T47D (cell line): ENCODE measurements around the gene ADA.
"Not testable (repeated sequence)": the region's sequence is repeated elsewhere in the genome, so short reads cannot be mapped to it uniquely, and the experiment has no call there.

Experiments used
- DNase-seq, 2 experiments: peaks; one replicate each; pipeline versions ENCODE4 v3.0.0 to v3.0.0-alpha.2; 2011 to 2012; ENCODE audit warnings: low read depth in 1 of 2, low spot score in 1 of 2
- JUND ChIP-seq: IDR thresholded peaks from 2 replicates; pipeline ENCODE4 v1.6.1; 2012; ENCODE audit warnings: low read depth
- in situ Hi-C: cut with HindIII; loops from 2 replicates; pipeline ENCODE4 v1.10.0; 2016; ENCODE audit warnings: low sequenced_read_pairs, low pct_unique_long_range_greater_than_20kb

Gene ADA

GRCh38 chr20:44689809-44690208 lies 38.3 kb upstream of the ADA start:
- no peak for DNase-seq
- TF ChIP-seq JUND: no peak
- in situ Hi-C loops: no loop called here

GRCh38 chr20:44688053-44688625 lies 36.6 kb upstream of the ADA start:
- no peak for DNase-seq
- in situ Hi-C loops: no loop called here
- TF ChIP-seq JUND: no peak

DNA sequence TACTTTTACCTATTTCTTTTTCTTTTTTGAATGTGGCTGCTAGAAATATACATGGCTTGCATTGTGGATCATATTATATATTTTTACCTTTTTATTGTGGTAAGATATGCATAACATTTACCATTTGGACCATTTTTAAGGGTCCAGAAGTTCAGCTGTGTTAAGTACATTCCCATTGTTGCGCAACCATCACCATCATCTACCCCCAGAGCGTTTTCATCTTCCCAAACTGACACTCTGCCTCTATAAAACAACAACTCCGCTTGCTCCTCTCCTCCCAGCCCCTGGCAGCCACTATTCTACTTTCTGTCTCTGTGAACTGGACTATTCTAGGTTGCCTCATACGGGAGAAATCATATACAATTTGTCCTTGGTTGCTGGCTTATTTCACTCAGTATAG lies 35.4 kb upstream of the ADA start:
- no peak for TF ChIP-seq JUND
- in situ Hi-C loops: no loop called here

DNA sequence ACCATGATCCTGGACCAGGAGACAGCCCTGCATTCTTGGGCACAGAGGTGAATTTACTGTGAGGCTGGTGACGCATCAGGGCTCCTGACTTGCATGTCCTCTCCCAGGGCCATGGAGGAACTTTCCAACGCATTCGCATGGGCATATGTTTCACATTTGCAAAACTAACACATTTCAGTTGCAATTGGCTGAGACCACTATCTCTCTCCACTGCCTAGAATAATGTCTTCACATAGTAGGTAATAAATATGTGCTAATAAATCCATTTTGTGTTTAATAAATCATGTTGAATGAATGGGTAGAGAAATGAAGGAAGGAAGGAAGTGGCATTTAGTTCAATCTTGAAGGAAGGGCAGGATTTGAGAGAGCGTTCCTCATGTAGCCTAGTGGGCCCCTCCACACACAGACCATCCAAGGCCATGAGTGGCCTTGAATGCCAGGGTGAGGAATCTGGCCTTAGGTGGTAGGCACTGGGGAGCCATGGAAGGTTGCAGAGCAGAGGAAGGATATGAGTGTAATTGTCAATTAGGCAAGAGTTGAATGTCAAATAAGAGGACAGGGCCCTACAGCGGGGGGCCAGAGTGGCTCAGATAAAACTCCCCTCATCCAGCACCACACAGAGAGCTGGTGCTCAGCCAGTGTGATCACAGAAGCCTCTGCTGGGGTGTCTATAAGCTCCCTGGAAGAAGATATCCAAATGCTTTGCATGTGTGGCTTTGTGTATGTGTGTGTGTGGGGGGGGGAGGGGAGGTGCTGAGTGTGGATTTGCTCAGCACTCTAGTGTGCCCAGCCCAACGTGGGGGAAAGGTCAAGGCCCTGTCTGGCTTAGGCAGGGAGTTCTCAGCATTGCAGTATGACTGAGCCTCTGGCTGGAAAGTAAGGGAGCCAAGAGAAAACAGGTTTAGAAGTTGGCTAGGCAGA lies 32.8 kb upstream of the ADA start:
- DNase-seq: no peak
- TF ChIP-seq JUND: no peak
- in situ Hi-C loops: no loop called here

More for the DNA sequence above, 35.4 kb upstream of the ADA start:
- no peak for DNase-seq

DNA sequence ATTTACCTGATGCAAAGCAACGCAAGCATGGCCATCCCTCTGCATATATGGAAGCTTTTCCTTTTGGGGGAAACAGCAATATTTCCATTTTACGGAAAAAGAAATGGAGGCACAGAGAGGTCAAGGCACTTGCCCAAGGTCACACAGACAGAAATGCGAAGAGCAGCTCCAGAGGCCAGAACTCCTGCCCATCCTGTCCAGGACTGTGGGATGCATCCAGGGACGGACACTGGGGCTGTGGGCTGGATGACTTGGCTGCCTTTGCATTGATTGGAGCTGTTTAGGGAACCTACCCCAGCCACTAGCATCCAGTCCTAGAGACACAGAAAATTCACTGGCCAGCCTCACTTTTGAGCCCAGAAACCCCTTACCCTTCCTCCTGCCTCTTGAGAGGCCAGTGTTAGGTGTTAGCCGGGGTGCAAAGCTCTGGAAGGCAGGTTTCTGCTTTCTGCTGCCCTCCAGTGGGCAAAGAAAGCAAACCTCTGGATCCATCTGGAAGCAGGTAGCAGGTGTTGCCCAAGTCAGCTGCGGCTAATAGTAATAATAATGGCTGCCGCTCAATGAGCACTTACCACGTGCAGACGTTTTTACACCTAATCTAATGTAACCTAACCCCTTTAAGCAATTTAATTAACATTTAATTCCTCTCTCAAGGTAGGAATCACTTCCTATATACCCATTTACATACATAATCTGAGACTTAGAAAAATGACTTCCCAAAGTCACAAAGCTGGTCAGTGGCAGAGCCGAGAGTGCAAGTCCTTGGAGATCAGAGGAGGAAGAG lies 32.0 kb upstream of the ADA start:
- peak; percentile 85 to 93 for DNase-seq

DNA sequence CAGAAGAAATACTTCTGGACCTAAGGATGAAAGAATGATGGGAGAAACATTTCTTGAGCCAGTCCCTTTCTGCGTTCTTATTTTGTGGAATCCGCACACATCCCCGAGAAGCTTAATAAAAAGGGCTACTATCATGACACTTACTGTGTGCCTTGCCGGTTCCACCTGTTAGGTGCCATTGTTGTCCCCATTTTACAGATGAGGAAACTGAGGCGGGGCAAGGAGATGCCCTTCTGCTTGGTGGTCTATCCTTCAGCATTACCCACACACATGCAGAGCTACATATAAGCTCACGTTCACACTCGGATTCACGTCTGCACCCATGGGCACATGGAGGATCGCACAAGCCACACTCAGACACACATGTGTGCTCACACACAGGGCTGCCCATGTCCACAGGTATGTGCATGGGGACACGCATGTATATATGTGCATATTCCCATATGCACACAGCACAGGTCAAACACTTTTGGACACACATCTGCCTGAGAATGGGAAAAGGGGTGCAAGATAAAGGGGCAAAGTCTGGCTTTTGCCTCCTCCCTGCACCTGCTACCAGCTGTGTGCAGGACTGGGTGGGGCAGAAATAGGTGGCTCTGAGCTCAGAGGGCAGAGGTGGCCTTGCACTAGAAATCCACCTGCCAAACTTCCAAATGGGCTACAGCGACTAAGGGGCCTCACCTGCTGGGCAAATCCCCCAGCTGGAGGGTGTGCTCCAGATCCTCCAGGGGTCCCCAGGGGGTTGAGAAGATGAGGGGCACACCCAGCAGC lies 30.5 kb upstream of the ADA start:
- no peak for TF ChIP-seq JUND
- no peak for DNase-seq
- in situ Hi-C loops: no loop called here

More for the DNA sequence above, 32.0 kb upstream of the ADA start:
- TF ChIP-seq JUND: no peak
- in situ Hi-C loops: no loop called here

DNA sequence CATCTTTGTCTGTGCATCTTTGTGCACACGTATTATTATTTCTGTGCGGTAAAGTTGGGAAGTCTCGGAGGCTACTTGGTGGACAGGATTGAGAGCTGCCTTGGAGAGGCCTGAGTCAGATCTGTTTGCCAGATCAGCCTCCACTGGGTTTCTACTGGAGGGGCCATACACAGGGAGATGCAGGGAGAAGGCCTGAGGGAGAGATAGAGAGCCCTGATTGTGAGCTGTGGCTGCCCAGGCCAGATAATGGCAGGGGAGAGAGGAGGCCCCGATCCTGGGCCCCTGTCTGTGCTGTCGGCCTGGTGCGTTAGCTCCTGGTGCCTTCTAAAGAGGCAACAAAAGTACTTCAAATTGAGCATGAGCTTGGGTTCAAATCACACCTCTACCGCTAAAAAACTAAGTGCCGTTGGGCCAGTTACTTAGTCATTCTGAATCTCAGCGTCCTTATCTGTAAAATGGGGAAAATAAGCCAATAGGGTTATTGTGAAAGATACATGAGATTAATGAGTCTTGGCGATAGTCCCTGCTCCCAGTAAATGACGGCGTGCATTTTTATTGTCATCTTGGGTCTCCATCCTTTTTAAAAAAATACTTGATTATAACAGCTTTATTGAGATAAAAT lies 27.6 kb upstream of the ADA start:
- no peak for TF ChIP-seq JUND
- in situ Hi-C loops: no loop called here
- no peak for DNase-seq

DNA sequence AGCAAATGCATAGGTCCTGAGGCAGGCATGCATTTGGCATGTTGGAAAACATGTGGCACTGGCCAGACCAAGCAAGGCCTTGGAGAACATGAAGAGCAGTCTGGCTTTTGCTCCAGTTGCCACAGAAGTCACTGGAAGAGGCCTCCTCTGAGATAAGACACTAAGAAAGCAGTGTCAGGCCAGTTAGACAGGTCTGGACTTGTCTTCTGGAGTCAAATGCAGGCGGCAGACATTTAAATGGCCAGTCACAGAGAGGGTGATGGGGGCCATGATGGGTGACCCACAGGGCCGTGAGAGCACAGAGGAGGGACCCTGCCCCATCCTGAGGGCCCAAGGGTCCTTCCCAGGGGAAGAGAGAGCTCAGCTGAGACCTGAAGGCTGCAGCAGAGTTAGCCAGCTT lies 26.7 kb upstream of the ADA start:
- in situ Hi-C loops: no loop called here
- TF ChIP-seq JUND: no peak

GRCh38 chr20:44672318-44672902 lies 20.9 kb upstream of the ADA start:
- DNase-seq, in situ Hi-C loops: not testable (repeated sequence)

More for the DNA sequence above, 26.7 kb upstream of the ADA start:
- DNase-seq: peak in 1 of 2 experiments; percentile 62

GRCh38 chr20:44671541-44671940 lies 20.0 kb upstream of the ADA start:
- DNase-seq, in situ Hi-C loops: not testable (repeated sequence)

DNA sequence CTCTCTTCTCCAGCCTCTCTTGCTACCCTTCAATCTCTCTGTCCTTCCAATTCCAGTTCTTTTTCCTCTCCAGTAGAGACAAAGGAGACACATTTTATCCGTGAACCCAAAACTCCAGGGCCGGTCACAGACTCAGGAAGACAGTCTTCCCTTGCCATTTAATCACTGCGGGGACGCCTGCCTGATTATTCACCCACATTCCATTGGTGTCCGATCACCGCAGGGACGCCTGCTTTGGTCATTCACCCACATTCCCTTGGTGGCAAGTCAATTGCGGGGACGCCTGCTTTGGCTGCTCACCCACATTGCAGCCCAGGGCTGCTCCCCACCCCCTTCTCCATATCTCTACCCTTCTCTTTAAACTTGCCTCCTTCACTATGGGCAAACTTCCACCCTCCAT lies 19.4 kb upstream of the ADA start:
- DNase-seq, in situ Hi-C loops: not testable (repeated sequence)
